Neural progenitor cell (in vitro differentiated cells): Measurements from ENCODE around the gene DCDC1. TPM values are rescaled to one million over a fixed set of nuclear protein-coding genes. Genes with fewer than 3 reads are reported as not detected.

Source experiments
- DNase-seq: peaks from one replicate; pipeline ENCODE4 v3.0.0-alpha.2; 2016; ENCODE audit warnings: low spot score
- H2AFZ ChIP-seq: fragments of 200-600 bp; sonication (generic); replicated peaks from 2 replicates; pipeline ENCODE4 v1.6.1; 2016; ENCODE audit warnings: antibody characterized with exemption
- H3F3A ChIP-seq: fragments of 200-600 bp; sonication (generic); 2 replicates; pipeline ENCODE4 v1.6.1; 2016; ENCODE audit warnings: antibody characterized with exemption, low read depth
- H3K27ac ChIP-seq: fragments of 200-600 bp; sonication (generic); 2 replicates; pipeline ENCODE4 v1.5.1; 2016; ENCODE audit warnings: mild to moderate bottlenecking
- H3K27me3 ChIP-seq: fragments of 200-600 bp; sonication (generic); 2 replicates; pipeline ENCODE4 v1.6.1; 2016; ENCODE audit warnings: mild to moderate bottlenecking, moderate library complexity
- H3K36me3 ChIP-seq: fragments of 200-600 bp; sonication (generic); 2 replicates; pipeline ENCODE4 v1.5.1; 2016
- H3K4me1 ChIP-seq: fragments of 200-600 bp; sonication (generic); 2 replicates; pipeline ENCODE4 v1.6.1; 2016; ENCODE audit warnings: mixed run types
- H3K4me2 ChIP-seq: fragments of 200-600 bp; sonication (generic); 2 replicates; pipeline ENCODE4 v1.6.1; 2016
- H3K4me3 ChIP-seq: fragments of 200-600 bp; sonication (generic); 2 replicates; pipeline ENCODE4 v1.5.1; 2016
- H3K79me2 ChIP-seq: fragments of 200-600 bp; sonication (generic); 2 replicates; pipeline ENCODE4 v1.6.1; 2016; ENCODE audit warnings: low read depth
- H3K9ac ChIP-seq: fragments of 200-600 bp; sonication (generic); 2 replicates; pipeline ENCODE4 v1.6.1; 2016
- H3K9me3 ChIP-seq: fragments of 200-600 bp; sonication (generic); 2 replicates; pipeline ENCODE4 v1.5.1; 2016; ENCODE audit warnings: low read depth
- H4K20me1 ChIP-seq: fragments of 200-600 bp; sonication (generic); 2 replicates; pipeline ENCODE4 v1.6.1; 2016; ENCODE audit warnings: low read depth
- H3K27ac Mint-ChIP-seq: 3 replicates; pipeline ENCODE4 v1.8.0; 2021; ENCODE audit warnings: mixed read lengths
- H3K27me3 Mint-ChIP-seq: 2 replicates; pipeline ENCODE4 v1.8.0; 2022; ENCODE audit warnings: low read depth, mild to moderate bottlenecking, inconsistent platforms, moderate library complexity, mixed read lengths; ENCODE audit not compliant: insufficient read depth
- H3K36me3 Mint-ChIP-seq: 3 replicates; pipeline ENCODE4 v1.8.0; 2021; ENCODE audit warnings: mixed read lengths
- H3K4me1 Mint-ChIP-seq: 3 replicates; pipeline ENCODE4 v1.8.0; 2021; ENCODE audit warnings: mixed read lengths
- H3K4me3 Mint-ChIP-seq: 3 replicates; pipeline ENCODE4 v1.8.0; 2021; ENCODE audit warnings: mild to moderate bottlenecking, moderate library complexity, mixed read lengths
- H3K9me3 Mint-ChIP-seq: 3 replicates; pipeline ENCODE4 v1.8.0; 2020; ENCODE audit warnings: mixed read lengths
- EZH2 ChIP-seq: fragments of 200-600 bp; sonication (generic); IDR thresholded peaks from 2 replicates; pipeline ENCODE4 v1.6.1; 2017; ENCODE audit warnings: antibody characterized with exemption, mild to moderate bottlenecking, moderate library complexity
- EZH2phosphoT487 ChIP-seq: fragments of 200-600 bp; sonication (generic); IDR thresholded peaks from 2 replicates; pipeline ENCODE4 v1.6.1; 2017; ENCODE audit warnings: antibody characterized with exemption
- total RNA-seq: library from RNA; depleted of rRNA; stranded (reverse); fragments of >200 nt; gene quantifications from 2 replicates; pipeline ENCODE4 v1.2.3, GENCODE V29; 2015; ENCODE audit warnings: low replicate concordance
- TF ChIP-seq, protein P1 (sequence below): fragments of 200-600 bp; sonication (generic); IDR thresholded peaks from 2 replicates; pipeline ENCODE4 v1.5.1; 2017; ENCODE audit warnings: antibody characterized with exemption, mild to moderate bottlenecking

The DCDC1 gene
- total RNA-seq, 1 donor from 2014 or later: 5.0 TPM

DNA sequence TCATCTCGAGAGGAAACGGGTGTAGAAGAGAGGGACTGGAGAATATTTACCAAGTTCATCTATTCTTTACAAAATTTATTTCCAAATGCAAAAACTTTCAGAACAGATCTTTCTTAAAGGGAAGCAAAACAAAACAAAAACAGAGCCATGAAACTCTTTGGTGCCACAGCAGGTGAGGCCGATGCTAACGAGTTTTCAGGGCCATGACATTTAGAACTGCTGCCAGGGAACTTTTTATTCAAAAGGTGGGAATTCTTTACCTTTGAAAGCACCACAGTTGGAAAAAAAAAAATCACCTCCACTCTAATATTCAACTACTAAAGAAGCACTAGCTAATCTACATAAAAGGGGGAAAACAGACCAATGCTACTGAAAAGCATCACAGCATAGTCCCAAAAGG, 230.1 kb downstream of the DCDC1 start:
- H3K36me3 Mint-ChIP-seq: peaks cover 3% of the 10 kb centered on the region
- H3K4me1 Mint-ChIP-seq: peaks cover 19% of the 10 kb centered on the region
- no peak for DNase-seq
- H3K27me3 Mint-ChIP-seq: no peaks in the 10 kb centered on the region
- H3K27ac ChIP-seq: no peak overlapping the region
- H3K27ac Mint-ChIP-seq: no peak overlapping the region
- H4K20me1 ChIP-seq: no peaks in the 10 kb centered on the region
- peaks cover 33% of the 10 kb centered on the region for H3K4me1 ChIP-seq
- no peaks in the 10 kb centered on the region for H3K36me3 ChIP-seq
- H3K4me3 Mint-ChIP-seq: no peak overlapping the region
- no peak for TF ChIP-seq EZH2
- TF ChIP-seq, protein P1, sequence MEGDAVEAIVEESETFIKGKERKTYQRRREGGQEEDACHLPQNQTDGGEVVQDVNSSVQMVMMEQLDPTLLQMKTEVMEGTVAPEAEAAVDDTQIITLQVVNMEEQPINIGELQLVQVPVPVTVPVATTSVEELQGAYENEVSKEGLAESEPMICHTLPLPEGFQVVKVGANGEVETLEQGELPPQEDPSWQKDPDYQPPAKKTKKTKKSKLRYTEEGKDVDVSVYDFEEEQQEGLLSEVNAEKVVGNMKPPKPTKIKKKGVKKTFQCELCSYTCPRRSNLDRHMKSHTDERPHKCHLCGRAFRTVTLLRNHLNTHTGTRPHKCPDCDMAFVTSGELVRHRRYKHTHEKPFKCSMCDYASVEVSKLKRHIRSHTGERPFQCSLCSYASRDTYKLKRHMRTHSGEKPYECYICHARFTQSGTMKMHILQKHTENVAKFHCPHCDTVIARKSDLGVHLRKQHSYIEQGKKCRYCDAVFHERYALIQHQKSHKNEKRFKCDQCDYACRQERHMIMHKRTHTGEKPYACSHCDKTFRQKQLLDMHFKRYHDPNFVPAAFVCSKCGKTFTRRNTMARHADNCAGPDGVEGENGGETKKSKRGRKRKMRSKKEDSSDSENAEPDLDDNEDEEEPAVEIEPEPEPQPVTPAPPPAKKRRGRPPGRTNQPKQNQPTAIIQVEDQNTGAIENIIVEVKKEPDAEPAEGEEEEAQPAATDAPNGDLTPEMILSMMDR: no peak
- TF ChIP-seq EZH2phosphoT487: no peak
- no peak overlapping the region for H3K9ac ChIP-seq
- no peak overlapping the region for H2AFZ ChIP-seq
- no peaks in the 10 kb centered on the region for H3K27me3 ChIP-seq
- no peak overlapping the region for H3K4me2 ChIP-seq
- no peaks in the 10 kb centered on the region for H3K79me2 ChIP-seq
- H3F3A ChIP-seq: peaks cover 10% of the 10 kb centered on the region
- H3K9me3 Mint-ChIP-seq: peaks cover 2% of the 10 kb centered on the region
- H3K9me3 ChIP-seq: no peaks in the 10 kb centered on the region
- no peak overlapping the region for H3K4me3 ChIP-seq

DNA sequence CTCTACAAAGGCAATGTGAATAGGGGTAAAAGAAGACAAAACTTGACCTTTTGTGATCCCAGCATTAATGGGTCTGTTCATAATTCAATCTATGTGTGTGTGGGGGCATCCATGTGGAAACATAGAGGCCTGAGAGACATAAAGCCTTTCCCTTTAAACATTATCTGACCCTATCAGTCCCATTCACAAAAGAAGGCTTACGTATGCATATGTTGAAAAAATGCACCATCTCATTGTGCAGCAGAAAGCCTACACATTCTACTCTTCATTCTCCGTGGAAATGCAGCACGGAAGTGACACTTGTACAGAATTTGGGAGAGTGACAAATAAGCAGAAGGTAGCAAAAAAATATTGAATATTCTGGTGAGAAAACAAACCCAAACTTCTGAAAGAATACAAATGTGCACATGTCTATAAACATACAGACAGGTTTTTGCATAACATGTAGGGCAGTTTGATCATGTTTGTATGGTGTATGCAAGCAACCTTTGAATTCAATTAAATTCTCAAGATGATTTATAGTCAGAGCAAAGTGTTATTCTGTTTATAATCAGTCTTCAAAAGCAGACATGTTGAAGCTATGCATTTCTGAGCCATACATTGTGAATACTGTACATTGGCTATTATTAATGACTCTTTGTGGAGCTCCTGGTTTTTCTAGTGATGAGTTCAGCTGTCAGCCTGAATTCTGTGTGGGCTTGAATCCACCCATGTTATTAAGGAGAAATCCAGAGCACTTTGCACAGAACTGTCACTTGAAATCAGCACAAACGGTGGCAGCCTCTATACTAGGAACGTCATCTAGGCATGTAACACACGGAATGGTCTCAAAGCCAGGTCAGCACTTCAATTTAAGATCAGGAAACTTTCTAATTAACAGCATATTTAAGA, 236.8 kb downstream of the DCDC1 start:
- no peaks in the 10 kb centered on the region for H3K27me3 ChIP-seq
- peaks cover 27% of the 10 kb centered on the region for H3K4me1 Mint-ChIP-seq
- peaks cover 6% of the 10 kb centered on the region for H3K36me3 Mint-ChIP-seq
- H3K27ac Mint-ChIP-seq: peak overlapping the region; percentile 88
- peaks cover 4% of the 10 kb centered on the region for H3K9me3 Mint-ChIP-seq
- no peaks in the 10 kb centered on the region for H4K20me1 ChIP-seq
- no peaks in the 10 kb centered on the region for H3K27me3 Mint-ChIP-seq
- no peaks in the 10 kb centered on the region for H3K36me3 ChIP-seq
- H3K79me2 ChIP-seq: no peaks in the 10 kb centered on the region
- no peak overlapping the region for H3K9ac ChIP-seq
- H3K27ac ChIP-seq: no peak overlapping the region
- no peak for TF ChIP-seq EZH2phosphoT487
- H2AFZ ChIP-seq: no peak overlapping the region
- no peaks in the 10 kb centered on the region for H3K4me1 ChIP-seq
- H3K9me3 ChIP-seq: no peaks in the 10 kb centered on the region
- DNase-seq: no peak
- no peak overlapping the region for H3K4me3 Mint-ChIP-seq
- no peak overlapping the region for H3K4me3 ChIP-seq
- H3F3A ChIP-seq: no peaks in the 10 kb centered on the region
- H3K4me2 ChIP-seq: no peak overlapping the region

DNA sequence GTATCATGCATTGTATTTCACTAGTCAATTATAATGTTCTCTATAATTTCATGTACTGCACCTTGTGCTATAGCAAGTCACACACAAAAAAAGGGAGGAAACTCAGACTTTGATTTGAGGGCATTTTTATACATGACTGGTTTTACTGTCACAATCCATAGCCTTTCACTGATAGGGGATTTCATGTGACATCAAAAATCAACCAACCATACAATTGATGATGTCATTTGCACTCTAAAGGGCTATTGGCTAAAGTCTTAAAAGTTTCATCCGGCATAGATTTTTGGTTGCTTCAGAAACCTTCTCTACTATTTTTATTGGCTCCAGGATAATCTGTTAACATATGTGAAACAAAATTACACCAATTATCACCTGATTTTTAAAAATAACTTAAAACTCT, 237.8 kb downstream of the DCDC1 start:
- no peak overlapping the region for H3K4me2 ChIP-seq
- no peak for TF ChIP-seq EZH2phosphoT487
- no peak for TF ChIP-seq EZH2
- TF ChIP-seq, protein P1: no peak
- no peak overlapping the region for H3K4me3 Mint-ChIP-seq

GRCh38 chr11:31127290-31127689, 242.2 kb downstream of the DCDC1 start:
- no peak for DNase-seq
- H3K36me3 Mint-ChIP-seq: peaks cover 8% of the 10 kb centered on the region

More for the DNA sequence above, 237.8 kb downstream of the DCDC1 start:
- H3K4me1 Mint-ChIP-seq: peaks cover 27% of the 10 kb centered on the region
- Histone ChIP-seq H2AFZ (no peak overlapping the region), H3K36me3 (no peaks in the 10 kb centered on the region), H3K27me3 (no peaks in the 10 kb centered on the region), H4K20me1 (no peaks in the 10 kb centered on the region), H3K4me3 (no peak overlapping the region), H3K79me2 (no peaks in the 10 kb centered on the region), H3K4me1 (no peaks in the 10 kb centered on the region), H3K9me3 (no peaks in the 10 kb centered on the region), H3F3A (no peaks in the 10 kb centered on the region), H3K9ac (no peak overlapping the region), H3K27ac (no peak overlapping the region)
- peaks cover 2% of the 10 kb centered on the region for H3K9me3 Mint-ChIP-seq
- H3K27me3 Mint-ChIP-seq: no peaks in the 10 kb centered on the region
- peaks cover 6% of the 10 kb centered on the region for H3K36me3 Mint-ChIP-seq
- H3K27ac Mint-ChIP-seq: peak overlapping the region; percentile 76
- no peak for DNase-seq

More at GRCh38 chr11:31127290-31127689, 242.2 kb downstream of the DCDC1 start:
- H2AFZ ChIP-seq: no peak overlapping the region
- no peaks in the 10 kb centered on the region for H3K27me3 Mint-ChIP-seq
- H3F3A ChIP-seq: no peaks in the 10 kb centered on the region
- no peaks in the 10 kb centered on the region for H3K27me3 ChIP-seq
- no peak overlapping the region for H3K27ac ChIP-seq
- no peak overlapping the region for H3K4me2 ChIP-seq
- no peaks in the 10 kb centered on the region for H3K4me1 ChIP-seq
- H4K20me1 ChIP-seq: no peaks in the 10 kb centered on the region
- H3K9me3 Mint-ChIP-seq: peaks cover 19% of the 10 kb centered on the region
- H3K4me3 Mint-ChIP-seq: no peak overlapping the region
- H3K9me3 ChIP-seq: peaks cover 13% of the 10 kb centered on the region
- no peak overlapping the region for H3K9ac ChIP-seq
- no peak overlapping the region for H3K4me3 ChIP-seq
- peaks cover 12% of the 10 kb centered on the region for H3K4me1 Mint-ChIP-seq
- no peaks in the 10 kb centered on the region for H3K79me2 ChIP-seq
- H3K36me3 ChIP-seq: peaks cover 3% of the 10 kb centered on the region
- H3K27ac Mint-ChIP-seq: no peak overlapping the region
- TF ChIP-seq, protein P1: no peak
- TF ChIP-seq EZH2phosphoT487 (no peak), EZH2 (no peak)
